OCI-LY1 (cell line): ENCODE data around the gene NCOR1.

Source experiments
- H2AFZ ChIP-seq: fragments of 200-600 bp; sonication (generic), shearing (Covaris generic); 2 replicates; pipeline ENCODE4 v1.6.0; 2014; ENCODE audit warnings: antibody characterized with exemption, mild to moderate bottlenecking, low read length
- H3F3A ChIP-seq: fragments of 200-600 bp; sonication (generic), shearing (Covaris generic); 2 replicates; pipeline ENCODE4 v1.6.0; 2014; ENCODE audit warnings: mild to moderate bottlenecking, antibody characterized with exemption, low read length, moderate library complexity; ENCODE audit not compliant: insufficient read depth
- H3K27ac ChIP-seq: fragments of 200-600 bp; sonication (generic); 2 replicates; pipeline ENCODE4 v1.5.1; 2014; ENCODE audit warnings: low read length, mixed run types, mild to moderate bottlenecking, low read depth; ENCODE audit not compliant: poor library complexity, severe bottlenecking
- H3K27me3 ChIP-seq: fragments of 200-600 bp; sonication (generic); 2 replicates; pipeline ENCODE4 v1.6.0; 2014; ENCODE audit warnings: antibody characterized with exemption, mild to moderate bottlenecking, low read length, moderate library complexity; ENCODE audit not compliant: insufficient read depth
- H3K36me3 ChIP-seq: fragments of 200-600 bp; sonication (generic); 2 replicates; pipeline ENCODE4 v1.6.1; 2014; ENCODE audit warnings: mild to moderate bottlenecking, antibody characterized with exemption, low read length, moderate library complexity, mixed read lengths; ENCODE audit not compliant: insufficient read depth
- H3K4me1 ChIP-seq: fragments of 200-600 bp; sonication (generic); 2 replicates; pipeline ENCODE4 v1.5.1; 2014; ENCODE audit warnings: mild to moderate bottlenecking, low read length, moderate library complexity; ENCODE audit not compliant: insufficient read depth, severe bottlenecking
- H3K4me2 ChIP-seq: fragments of 200-600 bp; sonication (generic), shearing (Covaris generic); 2 replicates; pipeline ENCODE4 v1.6.1; 2014; ENCODE audit warnings: low read length
- H3K4me3 ChIP-seq: fragments of 200-600 bp; sonication (generic); 2 replicates; pipeline ENCODE4 v1.5.1; 2014; ENCODE audit warnings: low read length, low read depth, mild to moderate bottlenecking, mixed read lengths; ENCODE audit not compliant: poor library complexity, severe bottlenecking
- H3K79me2 ChIP-seq: fragments of 200-600 bp; shearing (Covaris generic); 2 replicates; pipeline ENCODE4 v1.6.1; 2016; ENCODE audit warnings: mixed run types, low read length, mixed read lengths; ENCODE audit not compliant: insufficient read depth
- H3K9ac ChIP-seq: fragments of 200-600 bp; sonication (generic), shearing (Covaris generic); 2 replicates; pipeline ENCODE4 v1.6.1; 2014; ENCODE audit warnings: mild to moderate bottlenecking, low read length, mixed read lengths
- H3K9me2 ChIP-seq: fragments of 200-600 bp; sonication (generic), shearing (Covaris generic); 2 replicates; pipeline ENCODE4 v1.6.1; 2014; ENCODE audit warnings: low read depth, mild to moderate bottlenecking, low read length, mixed read lengths
- H3K9me3 ChIP-seq: fragments of 200-600 bp; shearing (Covaris generic); 2 replicates; pipeline ENCODE4 v1.6.1; 2014; ENCODE audit warnings: low read length, mixed read lengths
- H4K20me1 ChIP-seq: fragments of 200-600 bp; sonication (generic), shearing (Covaris generic); 2 replicates; pipeline ENCODE4 v1.6.0; 2016; ENCODE audit warnings: mild to moderate bottlenecking, low read length; ENCODE audit not compliant: insufficient read depth
- CTCF ChIP-seq: fragments of 200-600 bp; sonication (generic), shearing (Covaris generic); IDR thresholded peaks from 2 replicates; pipeline ENCODE4 v1.5.1; 2017; ENCODE audit warnings: mild to moderate bottlenecking, antibody characterized with exemption, low read length, moderate library complexity, mixed read lengths
- EZH2 ChIP-seq: fragments of 200-600 bp; sonication (generic), shearing (Covaris generic); IDR thresholded peaks from 2 replicates; pipeline ENCODE4 v1.8.0; 2017; ENCODE audit warnings: borderline replicate concordance, mixed run types, mild to moderate bottlenecking, antibody characterized with exemption, low read length, moderate library complexity, mixed read lengths

Gene NCOR1

GRCh38 chr17:16254773-16255400 is 39.6 kb upstream of the NCOR1 start:
- Histone ChIP-seq H3K27ac (no peak overlapping the region), H3K79me2 (no peaks in the 10 kb centered on the region), H3K9ac (no peak overlapping the region)

GRCh38 chr17:16251556-16251955 is 36.2 kb upstream of the NCOR1 start:
- Histone ChIP-seq H3K79me2 (no peaks in the 10 kb centered on the region), H3K4me3 (no peak overlapping the region), H3K9me3 (no peaks in the 10 kb centered on the region), H2AFZ (no peak overlapping the region), H3K36me3 (no peaks in the 10 kb centered on the region; the same call in 1 of the 2 replicates), H3K4me1 (no peaks in the 10 kb centered on the region), H3K9ac (no peak overlapping the region), H3K27ac (no peak overlapping the region), H3K27me3 (no peaks in the 10 kb centered on the region), H3K4me2 (no peak overlapping the region), H3K9me2 (no peaks in the 10 kb centered on the region), H4K20me1 (no peaks in the 10 kb centered on the region), H3F3A (no peaks in the 10 kb centered on the region)
- TF ChIP-seq EZH2 (no peak), CTCF (no peak)

More at GRCh38 chr17:16254773-16255400, 39.6 kb upstream of the NCOR1 start:
- Histone ChIP-seq H3K36me3 (peaks cover 9% of the 10 kb centered on the region; the same call in 1 of the 2 replicates), H3K4me1 (no peaks in the 10 kb centered on the region), H2AFZ (no peak overlapping the region), H3K4me3 (no peak overlapping the region), H3K27me3 (no peaks in the 10 kb centered on the region), H4K20me1 (no peaks in the 10 kb centered on the region), H3K9me2 (no peaks in the 10 kb centered on the region), H3K9me3 (peaks cover 4% of the 10 kb centered on the region; the same call in 1 of the 2 replicates), H3F3A (no peaks in the 10 kb centered on the region), H3K4me2 (no peak overlapping the region)
- TF ChIP-seq EZH2, result no peak
- TF ChIP-seq CTCF, result no peak

- no peak overlapping the region for H2AFZ ChIP-seq
- H3K9me2 ChIP-seq, result no peaks in the 10 kb centered on the region
- no peaks in the 10 kb centered on the region for H3K27me3 ChIP-seq
- no peak overlapping the region for H3K27ac ChIP-seq
- H3K4me3 ChIP-seq, result no peak overlapping the region
- no peaks in the 10 kb centered on the region for H3K79me2 ChIP-seq
- H4K20me1 ChIP-seq, result no peaks in the 10 kb centered on the region
- H3F3A ChIP-seq, result no peaks in the 10 kb centered on the region
- no peak overlapping the region for H3K9ac ChIP-seq
- no peaks in the 10 kb centered on the region for H3K4me1 ChIP-seq
- H3K36me3 ChIP-seq, result no peaks in the 10 kb centered on the region; the same call in 1 of the 2 replicates
- TF ChIP-seq CTCF (no peak), EZH2 (no peak)
- no peaks in the 10 kb centered on the region for H3K9me3 ChIP-seq
- H3K4me2 ChIP-seq, result no peak overlapping the region
Observed at GRCh38 chr17:16251043-16251442, 35.7 kb upstream of the NCOR1 start.
